ENCODE results near the gene POPDC3.

The POPDC3 gene

GRCh38 chr6:105136431-105137350 is 43.1 kb downstream of the POPDC3 start:
- DNase-seq: no peak

GRCh38 chr6:105135907-105136430 is 43.8 kb downstream of the POPDC3 start:
- DNase-seq: no peak

GRCh38 chr6:105135056-105135455 is 44.8 kb downstream of the POPDC3 start:
- DNase-seq: no peak

GRCh38 chr6:105122717-105123116 is 57.1 kb downstream of the POPDC3 start:
- DNase-seq: no peak

- DNase-seq: no peak
These were observed 57.8 kb downstream of the POPDC3 start for GRCh38 chr6:105121981-105122380.

- DNase-seq: no peak
These were observed 59.2 kb downstream of the POPDC3 start for GRCh38 chr6:105120570-105120969.

GRCh38 chr6:105116150-105116549 is 63.7 kb downstream of the POPDC3 start:
- no peak for DNase-seq

GRCh38 chr6:105113422-105113821 is 66.4 kb downstream of the POPDC3 start:
- DNase-seq: no peak

- DNase-seq: no peak
These were observed 67.2 kb downstream of the POPDC3 start for GRCh38 chr6:105112577-105112976.

GRCh38 chr6:105111871-105112270 is 67.9 kb downstream of the POPDC3 start:
- no peak for DNase-seq

- no peak for DNase-seq
These were observed 68.7 kb downstream of the POPDC3 start for GRCh38 chr6:105111105-105111504.

- DNase-seq: no peak
These were observed 69.6 kb downstream of the POPDC3 start for GRCh38 chr6:105109955-105110895.

- DNase-seq: no peak
These were observed 71.1 kb downstream of the POPDC3 start for GRCh38 chr6:105108631-105109262.
